Breast epithelium (tissue), 3 donors: ENCODE data around the gene ASMTL.

ENCODE experiments used
- POLR2A ChIP-seq: fragments of 450-650 bp; IDR thresholded peaks from one replicate; pipeline ENCODE4 v1.6.1; 2016; ENCODE audit warnings: antibody characterized with exemption, mild to moderate bottlenecking, moderate library complexity
- TF ChIP-seq, protein P1 (sequence below), 3 donors: fragments of 450-650 bp; IDR thresholded peaks; one replicate each; pipeline ENCODE4 v1.5.1; 2016 to 2017; ENCODE audit warnings: antibody characterized with exemption in 3 of 3, mild to moderate bottlenecking in 3 of 3, moderate library complexity in 3 of 3

DNA sequence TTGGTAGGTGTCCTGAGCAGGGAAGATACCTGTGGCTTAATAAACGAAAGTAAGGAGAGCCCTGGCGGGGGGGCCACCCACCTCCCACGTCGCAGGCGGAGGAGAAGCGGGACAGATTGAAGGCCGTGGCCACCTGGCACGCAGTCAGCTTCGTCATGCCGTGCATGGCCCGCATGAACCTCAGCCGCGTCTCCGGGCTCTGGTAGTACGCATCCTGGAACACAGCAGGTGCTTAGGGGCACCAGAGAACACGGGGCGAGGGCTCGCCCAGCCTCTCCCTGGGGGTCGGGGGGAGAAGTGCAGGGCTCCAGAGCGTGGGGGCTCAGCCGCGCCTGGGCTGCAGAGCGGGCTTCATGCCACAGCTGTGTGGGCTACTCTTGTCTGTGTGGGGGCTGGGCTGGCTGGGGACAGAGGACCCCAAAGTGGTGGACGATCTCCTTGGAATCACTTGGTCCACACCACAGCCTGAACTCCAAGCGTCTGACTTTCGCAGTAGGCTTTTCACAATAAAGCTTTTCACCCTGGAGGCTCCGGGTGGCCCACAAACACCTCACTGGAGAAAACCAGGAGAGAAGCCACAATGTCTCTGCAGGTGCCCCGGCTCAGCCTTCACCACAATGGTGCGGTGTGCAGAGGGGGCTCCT is 33.7 kb downstream of the ASMTL start:
- no peak for TF ChIP-seq POLR2A
- TF ChIP-seq, protein P1, sequence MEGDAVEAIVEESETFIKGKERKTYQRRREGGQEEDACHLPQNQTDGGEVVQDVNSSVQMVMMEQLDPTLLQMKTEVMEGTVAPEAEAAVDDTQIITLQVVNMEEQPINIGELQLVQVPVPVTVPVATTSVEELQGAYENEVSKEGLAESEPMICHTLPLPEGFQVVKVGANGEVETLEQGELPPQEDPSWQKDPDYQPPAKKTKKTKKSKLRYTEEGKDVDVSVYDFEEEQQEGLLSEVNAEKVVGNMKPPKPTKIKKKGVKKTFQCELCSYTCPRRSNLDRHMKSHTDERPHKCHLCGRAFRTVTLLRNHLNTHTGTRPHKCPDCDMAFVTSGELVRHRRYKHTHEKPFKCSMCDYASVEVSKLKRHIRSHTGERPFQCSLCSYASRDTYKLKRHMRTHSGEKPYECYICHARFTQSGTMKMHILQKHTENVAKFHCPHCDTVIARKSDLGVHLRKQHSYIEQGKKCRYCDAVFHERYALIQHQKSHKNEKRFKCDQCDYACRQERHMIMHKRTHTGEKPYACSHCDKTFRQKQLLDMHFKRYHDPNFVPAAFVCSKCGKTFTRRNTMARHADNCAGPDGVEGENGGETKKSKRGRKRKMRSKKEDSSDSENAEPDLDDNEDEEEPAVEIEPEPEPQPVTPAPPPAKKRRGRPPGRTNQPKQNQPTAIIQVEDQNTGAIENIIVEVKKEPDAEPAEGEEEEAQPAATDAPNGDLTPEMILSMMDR (IDR thresholded peaks at IDR 0.05), result no peak
